GM06990 (cell line): ENCODE results near the gene MRPL24.

Experiments used
- DNase-seq: peaks from one replicate; pipeline ENCODE4 v3.0.0-alpha.2; 2011; ENCODE audit not compliant: insufficient read length; ENCODE audit errors: extremely low read depth
- H3K27me3 ChIP-seq: replicated peaks from 2 replicates; pipeline ENCODE4 v1.6.0; 2011; ENCODE audit warnings: low read length; ENCODE audit not compliant: control insufficient read depth, insufficient read depth
- H3K36me3 ChIP-seq: 2 replicates; pipeline ENCODE4 v1.5.1; 2011; ENCODE audit warnings: low read length; ENCODE audit not compliant: control insufficient read depth, insufficient read depth
- H3K4me3 ChIP-seq: replicated peaks from 2 replicates; pipeline ENCODE4 v1.5.1; 2011; ENCODE audit warnings: low read depth, mild to moderate bottlenecking, control low read depth, low read length
- TF ChIP-seq, protein P1 (sequence below): IDR thresholded peaks from 2 replicates; pipeline ENCODE4 v1.5.1; 2011; ENCODE audit warnings: low read length, control low read depth, mild to moderate bottlenecking, inconsistent platforms; ENCODE audit not compliant: insufficient read depth, poor library complexity, severe bottlenecking

Gene MRPL24

GRCh38 chr1:156756355-156756754, 15.5 kb upstream of the MRPL24 start:
- no peak for DNase-seq
- no peaks in the 10 kb centered on the region for H3K27me3 ChIP-seq
- TF ChIP-seq, protein P1, sequence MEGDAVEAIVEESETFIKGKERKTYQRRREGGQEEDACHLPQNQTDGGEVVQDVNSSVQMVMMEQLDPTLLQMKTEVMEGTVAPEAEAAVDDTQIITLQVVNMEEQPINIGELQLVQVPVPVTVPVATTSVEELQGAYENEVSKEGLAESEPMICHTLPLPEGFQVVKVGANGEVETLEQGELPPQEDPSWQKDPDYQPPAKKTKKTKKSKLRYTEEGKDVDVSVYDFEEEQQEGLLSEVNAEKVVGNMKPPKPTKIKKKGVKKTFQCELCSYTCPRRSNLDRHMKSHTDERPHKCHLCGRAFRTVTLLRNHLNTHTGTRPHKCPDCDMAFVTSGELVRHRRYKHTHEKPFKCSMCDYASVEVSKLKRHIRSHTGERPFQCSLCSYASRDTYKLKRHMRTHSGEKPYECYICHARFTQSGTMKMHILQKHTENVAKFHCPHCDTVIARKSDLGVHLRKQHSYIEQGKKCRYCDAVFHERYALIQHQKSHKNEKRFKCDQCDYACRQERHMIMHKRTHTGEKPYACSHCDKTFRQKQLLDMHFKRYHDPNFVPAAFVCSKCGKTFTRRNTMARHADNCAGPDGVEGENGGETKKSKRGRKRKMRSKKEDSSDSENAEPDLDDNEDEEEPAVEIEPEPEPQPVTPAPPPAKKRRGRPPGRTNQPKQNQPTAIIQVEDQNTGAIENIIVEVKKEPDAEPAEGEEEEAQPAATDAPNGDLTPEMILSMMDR = no peak
- no peak overlapping the region for H3K4me3 ChIP-seq
- H3K36me3 ChIP-seq = no peaks in the 10 kb centered on the region

DNA sequence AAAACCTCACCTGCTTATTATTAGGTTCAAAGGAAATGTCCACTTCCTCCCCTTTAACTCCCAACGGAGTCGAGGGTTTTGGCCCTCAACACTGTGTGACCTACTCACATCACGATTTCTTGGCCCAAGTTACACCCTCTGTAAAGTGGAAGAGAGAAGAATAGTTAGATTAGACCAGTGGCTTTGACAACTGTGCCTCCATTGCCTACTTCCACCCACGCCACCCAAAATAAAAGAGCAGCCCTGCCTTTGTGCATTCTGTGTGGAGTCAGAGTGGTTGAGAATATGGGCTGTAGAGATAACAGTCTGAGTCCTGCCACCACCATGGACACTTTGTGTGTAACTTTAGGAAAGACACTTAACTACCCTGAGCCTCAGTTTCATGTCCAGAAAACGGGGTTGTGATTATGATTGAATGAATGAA, 14.7 kb upstream of the MRPL24 start:
- H3K36me3 ChIP-seq = no peaks in the 10 kb centered on the region
- DNase-seq = no peak
- H3K4me3 ChIP-seq = no peak overlapping the region
- no peaks in the 10 kb centered on the region for H3K27me3 ChIP-seq
- TF ChIP-seq, protein P1 = no peak

GRCh38 chr1:156754219-156754618, 13.3 kb upstream of the MRPL24 start:
- H3K27me3 ChIP-seq = no peaks in the 10 kb centered on the region
- TF ChIP-seq, protein P1 = no peak
- no peaks in the 10 kb centered on the region for H3K36me3 ChIP-seq
- no peak for DNase-seq
- no peak overlapping the region for H3K4me3 ChIP-seq

- TF ChIP-seq, protein P1 = no peak
- Histone ChIP-seq H3K4me3 (peak overlapping the region; percentile 93), H3K27me3 (no peaks in the 10 kb centered on the region), H3K36me3 (no peaks in the 10 kb centered on the region)
- DNase-seq = no peak
Observed at GRCh38 chr1:156752843-156753482, 12.1 kb upstream of the MRPL24 start.

DNA sequence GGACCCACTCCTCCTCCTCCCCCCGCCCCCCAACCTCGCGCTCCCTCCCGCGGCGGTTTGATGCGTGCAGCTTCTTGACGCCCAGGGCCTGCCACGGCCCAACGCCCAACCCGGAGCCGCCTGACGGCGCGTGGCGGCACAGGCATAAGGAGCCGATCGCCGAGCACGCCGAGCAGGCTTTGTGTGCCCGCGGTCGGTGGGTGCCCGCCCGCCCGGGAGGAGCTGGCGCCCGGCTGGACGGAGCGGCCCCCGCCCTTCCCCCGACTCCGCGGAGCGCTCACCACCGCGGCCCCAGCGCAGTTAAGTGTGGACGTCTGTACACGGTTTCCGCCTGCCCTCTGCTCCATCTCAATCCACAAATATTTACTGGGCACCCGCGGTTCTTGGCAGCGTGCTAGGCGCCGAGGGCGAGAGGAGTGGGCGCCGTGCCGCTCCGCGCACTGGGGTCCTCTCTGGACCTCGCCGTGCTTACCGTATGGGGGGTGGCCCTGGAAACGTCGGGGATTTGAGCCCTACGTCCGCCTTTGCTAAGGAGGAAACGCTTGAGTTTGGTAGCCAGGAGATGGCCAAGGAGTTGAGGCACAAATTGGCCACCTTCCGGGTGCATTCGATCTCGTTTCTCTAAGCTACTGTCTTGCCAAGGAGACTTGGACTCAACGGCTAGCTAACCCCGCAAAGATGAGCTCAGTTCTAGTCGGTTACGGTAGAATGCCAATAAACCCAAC, 11.0 kb upstream of the MRPL24 start:
- Histone ChIP-seq H3K36me3 (no peaks in the 10 kb centered on the region), H3K4me3 (peak overlapping the region; percentile 93), H3K27me3 (no peaks in the 10 kb centered on the region)
- DNase-seq = peak; percentile 97
- TF ChIP-seq, protein P1 = no peak
